ENCODE measurements around the gene HSPB6.
"Not testable (repeated sequence)": the region's sequence is repeated elsewhere in the genome, so short reads cannot be mapped to it uniquely, and the experiment has no call there.

Gene HSPB6

DNA sequence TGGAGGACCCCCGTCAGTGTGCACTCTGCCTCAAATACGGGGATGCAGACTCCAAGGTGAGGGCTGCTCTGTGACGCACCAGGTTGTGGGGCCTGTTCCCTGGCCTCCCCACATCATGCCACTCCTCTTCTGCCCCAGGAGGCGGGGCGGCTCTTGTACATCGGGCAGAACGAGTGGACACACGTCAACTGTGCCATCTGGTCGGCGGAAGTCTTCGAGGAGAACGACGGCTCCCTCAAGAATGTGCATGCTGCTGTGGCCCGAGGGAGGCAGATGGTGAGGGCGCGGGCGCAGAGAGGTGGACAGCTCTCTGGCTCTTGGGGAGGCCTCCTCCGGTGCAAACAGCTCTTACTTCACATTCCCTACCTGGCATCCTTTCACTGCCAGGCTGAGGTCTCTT is 27.8 kb downstream of the HSPB6 start:
- Histone ChIP-seq H3K36me3 (ENCODE audit: insufficient read depth, low read length) (peaks cover 22% of the 10 kb centered on the region), H3K9ac (ENCODE audit: low read depth, low read length) (no peak overlapping the region), H3K9me3 (ENCODE audit: control insufficient read depth, insufficient read depth, low read length) (no peaks in the 10 kb centered on the region), H3K4me1 (ENCODE audit: insufficient read depth, low read length) (no peaks in the 10 kb centered on the region)

DNA sequence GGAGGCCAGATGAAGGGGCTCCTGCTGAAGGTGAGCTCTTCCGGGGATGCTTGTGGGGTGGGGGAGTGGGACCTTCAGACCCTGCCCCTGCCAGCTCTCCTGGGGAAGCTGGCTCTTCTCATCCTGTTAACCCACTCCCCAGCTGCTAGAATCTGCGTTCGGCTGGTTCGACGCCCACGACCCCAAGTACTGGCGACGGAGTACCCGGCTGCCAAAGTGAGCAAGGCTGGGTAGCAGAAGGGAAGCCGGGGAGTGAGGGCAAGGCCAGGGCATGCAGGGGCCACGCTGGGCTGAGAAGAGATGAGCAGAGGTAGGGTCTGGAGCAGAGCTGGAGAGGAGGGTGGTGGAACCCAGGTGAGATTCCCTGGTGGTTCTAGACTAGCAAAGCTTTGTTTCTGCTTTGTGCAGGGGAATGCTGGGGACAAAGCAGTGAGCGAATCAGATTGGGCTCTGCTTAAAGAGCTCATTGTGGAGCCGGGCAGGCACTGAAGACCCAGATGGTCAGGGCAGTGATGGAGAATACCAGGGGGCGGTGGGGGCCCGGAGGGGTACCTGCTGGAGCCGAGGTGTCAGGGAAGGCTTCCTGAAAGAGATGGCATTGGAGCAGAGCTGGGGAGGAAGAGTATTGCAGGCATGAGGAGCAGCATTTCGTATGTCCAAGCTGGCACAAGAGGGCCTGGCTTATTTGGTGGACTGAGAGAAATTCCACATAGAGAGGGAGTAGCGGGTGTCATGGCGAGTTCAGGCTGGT is 28.7 kb downstream of the HSPB6 start:
- Histone ChIP-seq H3K4me1 (ENCODE audit: insufficient read depth, low read length) (no peaks in the 10 kb centered on the region), H3K36me3 (ENCODE audit: insufficient read depth, low read length) (peaks cover 22% of the 10 kb centered on the region), H3K9me3 (ENCODE audit: control insufficient read depth, insufficient read depth, low read length) (no peaks in the 10 kb centered on the region), H3K9ac (ENCODE audit: low read depth, low read length) (no peak overlapping the region)

DNA sequence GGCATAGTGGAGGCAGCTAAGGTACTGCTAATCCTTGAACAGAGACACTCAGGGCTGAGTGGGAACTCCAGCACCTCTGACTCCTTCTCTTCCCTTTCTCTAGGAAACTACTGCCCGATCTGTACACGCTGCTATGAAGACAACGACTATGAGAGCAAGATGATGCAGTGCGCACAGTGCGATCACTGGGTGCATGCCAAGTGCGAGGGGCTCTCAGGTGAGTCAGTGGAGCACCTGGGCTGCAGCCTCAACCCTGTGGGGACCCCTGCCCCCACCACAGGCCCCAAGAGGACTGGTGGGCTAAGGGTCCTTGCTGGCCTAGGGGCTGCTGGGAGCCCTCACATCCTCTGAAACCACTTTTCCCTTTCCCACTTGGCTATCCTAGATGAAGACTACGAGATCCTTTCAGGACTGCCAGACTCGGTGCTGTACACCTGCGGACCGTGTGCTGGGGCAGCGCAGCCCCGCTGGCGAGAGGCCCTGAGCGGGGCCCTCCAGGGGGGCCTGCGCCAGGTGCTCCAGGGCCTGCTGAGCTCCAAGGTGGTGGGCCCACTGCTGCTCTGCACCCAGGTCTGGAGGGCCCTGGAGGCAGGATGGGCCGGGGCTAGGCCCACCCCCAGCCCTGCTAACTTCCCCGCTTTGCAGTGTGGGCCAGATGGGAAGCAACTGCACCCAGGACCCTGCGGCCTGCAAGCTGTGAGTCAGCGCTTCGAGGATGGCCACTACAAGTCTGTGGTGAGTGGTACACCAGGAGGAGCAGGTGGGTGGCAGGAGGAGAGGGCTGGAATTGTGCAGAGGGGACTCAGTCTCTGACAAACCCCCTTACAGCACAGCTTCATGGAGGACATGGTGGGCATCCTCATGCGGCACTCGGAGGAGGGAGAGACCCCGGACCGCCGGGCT is 29.5 kb downstream of the HSPB6 start:
- peaks cover 23% of the 10 kb centered on the region for H3K36me3 ChIP-seq (ENCODE audit: insufficient read depth, low read length)
- H3K9me3 ChIP-seq (ENCODE audit: control insufficient read depth, insufficient read depth, low read length) = no peaks in the 10 kb centered on the region
- no peak overlapping the region for H3K9ac ChIP-seq (ENCODE audit: low read depth, low read length)
- H3K4me1 ChIP-seq (ENCODE audit: insufficient read depth, low read length) = no peaks in the 10 kb centered on the region

DNA sequence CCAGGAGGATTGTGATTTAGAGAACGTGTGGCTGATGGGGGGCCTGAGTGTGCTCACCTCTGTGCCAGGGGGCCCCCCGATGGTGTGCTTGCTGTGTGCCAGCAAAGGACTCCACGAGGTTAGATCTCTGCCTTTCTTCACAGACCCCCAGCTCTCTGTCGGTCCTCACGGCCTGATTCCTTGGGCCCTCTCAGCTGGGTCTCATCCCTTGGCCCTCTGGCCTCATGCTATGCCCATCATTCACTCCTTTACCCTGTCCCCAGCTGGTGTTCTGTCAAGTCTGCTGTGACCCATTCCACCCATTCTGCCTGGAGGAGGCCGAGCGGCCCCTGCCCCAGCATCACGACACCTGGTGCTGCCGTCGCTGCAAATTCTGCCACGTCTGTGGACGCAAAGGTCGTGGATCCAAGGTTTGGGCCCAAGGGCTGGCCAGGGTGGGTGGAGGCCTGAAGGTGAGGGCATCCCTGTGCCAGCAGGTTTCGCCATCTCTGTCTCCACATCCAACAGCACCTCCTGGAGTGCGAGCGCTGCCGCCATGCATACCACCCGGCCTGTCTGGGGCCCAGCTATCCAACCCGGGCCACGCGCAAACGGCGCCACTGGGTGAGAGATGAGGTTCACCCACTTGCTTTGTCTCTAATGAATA is 31.5 kb downstream of the HSPB6 start:
- Histone ChIP-seq H3K4me1 (ENCODE audit: insufficient read depth, low read length) (no peaks in the 10 kb centered on the region), H3K9ac (ENCODE audit: low read depth, low read length) (no peak overlapping the region), H3K9me3 (ENCODE audit: control insufficient read depth, insufficient read depth, low read length) (no peaks in the 10 kb centered on the region), H3K36me3 (ENCODE audit: insufficient read depth, low read length) (peaks cover 16% of the 10 kb centered on the region)

DNA sequence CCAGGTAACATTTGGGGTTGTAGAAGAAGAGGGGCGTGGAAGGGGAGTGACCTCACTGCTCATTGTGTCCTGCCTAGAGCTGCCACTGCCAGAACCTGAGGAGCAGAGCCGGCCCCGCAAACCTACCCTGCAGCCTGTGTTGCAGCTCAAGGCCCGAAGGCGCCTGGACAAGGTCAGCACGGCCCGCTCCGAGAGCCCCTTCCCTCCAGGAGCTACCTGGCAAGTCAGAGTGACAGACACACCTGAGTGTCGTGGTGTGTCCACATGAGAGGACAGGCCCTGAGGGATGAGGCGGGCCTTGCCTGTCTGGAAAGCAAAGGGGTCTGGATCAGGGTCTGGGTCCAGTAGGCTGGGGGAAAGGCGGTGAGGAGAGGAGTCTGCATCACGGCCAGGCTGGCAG is 32.3 kb downstream of the HSPB6 start:
- peaks cover 16% of the 10 kb centered on the region for H3K36me3 ChIP-seq (ENCODE audit: insufficient read depth, low read length)
- no peaks in the 10 kb centered on the region for H3K4me1 ChIP-seq (ENCODE audit: insufficient read depth, low read length)
- no peaks in the 10 kb centered on the region for H3K9me3 ChIP-seq (ENCODE audit: control insufficient read depth, insufficient read depth, low read length)
- H3K9ac ChIP-seq (ENCODE audit: low read depth, low read length) = no peak overlapping the region

DNA sequence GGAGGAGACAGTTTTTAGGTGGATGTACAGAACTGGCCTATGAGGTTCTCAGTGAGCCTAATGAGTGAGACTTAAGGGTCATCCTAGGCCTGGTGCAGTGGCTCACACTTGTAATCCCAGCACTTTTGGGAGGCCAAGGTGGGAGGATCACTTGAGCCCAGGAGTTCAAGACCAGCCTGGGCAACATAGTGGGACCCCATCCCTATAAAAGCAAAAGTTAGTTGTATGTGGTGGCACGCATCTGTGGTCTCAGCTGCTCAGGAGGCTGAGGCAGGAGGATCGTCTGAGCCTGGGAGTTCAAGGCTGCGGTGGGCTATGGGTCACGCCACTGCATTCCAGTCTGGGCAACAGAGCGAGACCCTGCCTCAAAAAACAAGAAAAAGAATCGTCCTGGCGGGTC is 32.7 kb downstream of the HSPB6 start:
- peaks cover 16% of the 10 kb centered on the region for H3K36me3 ChIP-seq (ENCODE audit: insufficient read depth, low read length)
- H3K9ac ChIP-seq (ENCODE audit: low read depth, low read length); H3K9me3 ChIP-seq (ENCODE audit: control insufficient read depth, insufficient read depth, low read length); H3K4me1 ChIP-seq (ENCODE audit: insufficient read depth, low read length): not testable (repeated sequence)

DNA sequence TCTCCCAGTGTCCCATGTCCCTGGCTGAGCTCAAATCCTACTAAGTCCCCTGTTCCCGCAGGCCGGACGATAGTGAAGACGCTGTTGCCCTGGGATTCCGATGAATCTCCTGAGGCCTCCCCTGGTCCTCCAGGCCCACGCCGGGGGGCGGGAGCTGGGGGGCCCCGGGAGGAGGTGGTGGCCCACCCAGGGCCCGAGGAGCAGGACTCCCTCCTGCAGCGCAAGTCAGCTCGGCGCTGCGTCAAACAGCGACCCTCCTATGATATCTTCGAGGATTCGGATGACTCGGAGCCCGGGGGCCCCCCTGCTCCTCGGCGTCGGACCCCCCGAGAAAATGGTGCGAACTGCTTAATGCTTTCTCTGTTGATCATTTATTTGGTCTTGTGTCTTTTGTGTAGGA is 33.2 kb downstream of the HSPB6 start:
- Histone ChIP-seq H3K9me3 (ENCODE audit: control insufficient read depth, insufficient read depth, low read length) (no peaks in the 10 kb centered on the region), H3K36me3 (ENCODE audit: insufficient read depth, low read length) (peaks cover 16% of the 10 kb centered on the region), H3K4me1 (ENCODE audit: insufficient read depth, low read length) (no peaks in the 10 kb centered on the region; the same call in 1 of the 2 replicates), H3K9ac (ENCODE audit: low read depth, low read length) (no peak overlapping the region)

DNA sequence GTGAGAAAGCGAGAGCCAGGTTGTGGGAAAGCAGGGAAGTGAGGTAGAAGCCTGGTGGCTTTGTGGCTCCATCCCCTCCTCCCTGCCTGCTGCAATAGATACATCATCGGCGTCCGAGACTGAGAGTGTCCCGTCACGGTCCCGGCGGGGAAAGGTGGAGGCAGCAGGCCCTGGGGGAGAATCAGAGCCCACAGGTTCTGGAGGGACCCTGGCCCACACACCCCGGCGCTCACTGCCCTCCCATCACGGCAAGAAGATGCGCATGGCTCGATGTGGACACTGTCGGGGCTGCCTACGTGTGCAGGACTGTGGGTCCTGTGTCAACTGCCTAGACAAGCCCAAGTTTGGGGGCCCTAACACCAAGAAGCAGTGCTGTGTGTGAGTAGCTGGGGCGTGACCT is 33.9 kb downstream of the HSPB6 start:
- no peak overlapping the region for H3K9ac ChIP-seq (ENCODE audit: low read depth, low read length)
- no peaks in the 10 kb centered on the region for H3K9me3 ChIP-seq (ENCODE audit: control insufficient read depth, insufficient read depth, low read length)
- no peaks in the 10 kb centered on the region; the same call in 1 of the 2 replicates for H3K4me1 ChIP-seq (ENCODE audit: insufficient read depth, low read length)
- H3K36me3 ChIP-seq (ENCODE audit: insufficient read depth, low read length) = peaks cover 16% of the 10 kb centered on the region

DNA sequence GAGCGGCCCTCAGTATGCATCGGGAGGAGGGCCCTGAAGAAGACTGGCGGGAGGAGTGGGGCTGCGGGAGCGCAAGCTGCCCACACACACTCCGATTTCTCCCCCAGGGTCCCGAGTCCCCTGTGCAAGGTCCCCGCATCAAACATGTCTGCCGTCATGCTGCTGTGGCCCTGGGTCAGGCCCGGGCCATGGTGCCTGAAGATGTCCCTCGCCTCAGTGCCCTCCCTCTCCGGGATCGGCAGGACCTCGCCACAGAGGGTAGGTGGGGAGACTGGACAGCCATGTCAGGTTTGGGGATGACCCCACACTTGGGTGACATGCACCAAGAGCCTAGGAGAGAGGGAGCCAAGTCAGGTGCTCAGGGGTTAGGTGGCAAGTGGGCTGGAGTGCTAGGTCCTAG is 34.4 kb downstream of the HSPB6 start:
- H3K9me3 ChIP-seq (ENCODE audit: control insufficient read depth, insufficient read depth, low read length) = no peaks in the 10 kb centered on the region
- H3K9ac ChIP-seq (ENCODE audit: low read depth, low read length) = no peak overlapping the region
- H3K36me3 ChIP-seq (ENCODE audit: insufficient read depth, low read length) = peaks cover 16% of the 10 kb centered on the region
- H3K4me1 ChIP-seq (ENCODE audit: insufficient read depth, low read length) = no peaks in the 10 kb centered on the region; the same call in 1 of the 2 replicates

DNA sequence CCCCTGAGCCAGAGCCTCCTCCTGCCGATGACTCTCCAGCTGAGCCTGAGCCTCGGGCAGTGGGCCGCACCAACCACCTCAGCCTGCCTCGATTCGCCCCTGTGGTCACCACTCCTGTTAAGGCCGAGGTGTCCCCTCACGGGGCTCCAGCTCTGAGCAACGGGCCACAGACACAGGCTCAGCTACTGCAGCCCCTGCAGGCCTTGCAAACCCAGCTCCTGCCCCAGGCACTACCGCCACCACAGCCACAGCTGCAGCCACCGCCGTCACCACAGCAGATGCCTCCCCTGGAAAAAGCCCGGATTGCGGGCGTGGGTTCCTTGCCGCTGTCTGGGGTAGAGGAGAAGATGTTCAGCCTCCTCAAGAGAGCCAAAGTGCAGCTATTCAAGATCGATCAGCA is 35.5 kb downstream of the HSPB6 start:
- Histone ChIP-seq H3K9ac (ENCODE audit: low read depth, low read length) (no peak overlapping the region), H3K9me3 (ENCODE audit: control insufficient read depth, insufficient read depth, low read length) (no peaks in the 10 kb centered on the region), H3K36me3 (ENCODE audit: insufficient read depth, low read length) (peaks cover 15% of the 10 kb centered on the region), H3K4me1 (ENCODE audit: insufficient read depth, low read length) (no peaks in the 10 kb centered on the region; the same call in 1 of the 2 replicates)

DNA sequence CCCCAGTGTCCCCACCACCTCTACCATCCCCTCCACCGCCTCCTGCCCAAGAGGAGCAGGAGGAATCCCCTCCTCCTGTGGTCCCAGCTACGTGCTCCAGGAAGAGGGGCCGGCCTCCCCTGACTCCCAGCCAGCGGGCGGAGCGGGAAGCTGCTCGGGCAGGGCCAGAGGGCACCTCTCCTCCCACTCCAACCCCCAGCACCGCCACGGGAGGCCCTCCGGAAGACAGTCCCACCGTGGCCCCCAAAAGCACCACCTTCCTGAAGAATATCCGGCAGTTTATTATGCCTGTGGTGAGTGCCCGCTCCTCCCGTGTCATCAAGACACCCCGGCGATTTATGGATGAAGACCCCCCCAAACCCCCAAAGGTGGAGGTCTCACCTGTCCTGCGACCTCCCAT is 36.2 kb downstream of the HSPB6 start:
- Histone ChIP-seq H3K4me1 (ENCODE audit: insufficient read depth, low read length) (no peaks in the 10 kb centered on the region; the same call in 1 of the 2 replicates), H3K9me3 (ENCODE audit: control insufficient read depth, insufficient read depth, low read length) (no peaks in the 10 kb centered on the region), H3K9ac (ENCODE audit: low read depth, low read length) (no peak overlapping the region), H3K36me3 (ENCODE audit: insufficient read depth, low read length) (peaks cover 14% of the 10 kb centered on the region; the same call in 1 of the 2 replicates)

DNA sequence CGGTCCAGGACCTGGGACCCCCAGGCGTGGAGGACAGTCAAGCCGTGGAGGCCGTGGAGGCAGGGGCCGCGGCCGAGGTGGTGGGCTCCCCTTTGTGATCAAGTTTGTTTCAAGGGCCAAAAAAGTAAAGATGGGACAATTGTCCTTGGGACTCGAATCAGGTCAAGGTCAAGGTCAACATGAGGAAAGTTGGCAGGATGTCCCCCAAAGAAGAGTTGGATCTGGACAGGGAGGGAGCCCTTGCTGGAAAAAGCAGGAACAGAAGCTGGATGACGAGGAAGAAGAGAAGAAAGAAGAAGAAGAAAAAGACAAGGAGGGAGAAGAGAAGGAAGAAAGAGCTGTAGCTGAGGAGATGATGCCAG is 36.7 kb downstream of the HSPB6 start:
- Histone ChIP-seq H3K9me3 (ENCODE audit: control insufficient read depth, insufficient read depth, low read length) (no peaks in the 10 kb centered on the region), H3K36me3 (ENCODE audit: insufficient read depth, low read length) (peaks cover 12% of the 10 kb centered on the region; the same call in 1 of the 2 replicates), H3K9ac (ENCODE audit: low read depth, low read length) (no peak overlapping the region)

DNA sequence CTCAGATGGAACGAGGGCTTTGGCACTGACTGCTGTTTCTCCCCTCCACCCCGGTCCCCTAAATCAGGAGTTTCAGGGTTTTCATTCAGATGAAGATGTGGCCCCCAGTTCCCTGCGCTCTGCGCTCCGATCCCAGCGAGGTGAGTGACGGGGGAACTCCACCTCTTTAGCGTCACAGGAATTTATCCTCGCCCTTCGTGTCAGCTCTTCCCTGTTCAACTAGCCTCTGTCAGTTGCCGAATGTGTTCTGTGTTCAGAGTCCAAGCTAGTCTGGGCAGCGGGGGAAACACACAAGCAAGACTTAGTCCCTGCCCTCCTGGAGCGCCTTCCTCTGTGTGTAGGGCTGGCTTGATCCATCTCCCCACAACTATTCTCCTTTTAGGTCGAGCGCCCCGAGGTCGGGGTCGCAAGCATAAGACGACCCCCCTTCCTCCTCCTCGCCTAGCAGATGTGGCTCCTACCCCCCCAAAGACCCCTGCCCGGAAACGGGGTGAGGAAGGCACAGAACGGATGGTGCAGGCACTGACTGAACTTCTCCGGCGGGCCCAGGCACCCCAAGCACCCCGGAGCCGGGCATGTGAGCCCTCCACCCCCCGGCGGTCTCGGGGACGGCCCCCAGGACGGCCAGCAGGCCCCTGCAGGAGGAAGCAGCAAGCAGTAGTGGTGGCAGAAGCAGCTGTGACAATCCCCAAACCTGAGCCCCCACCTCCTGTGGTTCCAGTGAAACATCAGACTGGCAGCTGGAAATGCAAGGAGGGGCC is 37.2 kb downstream of the HSPB6 start:
- Histone ChIP-seq H3K9me3 (ENCODE audit: control insufficient read depth, insufficient read depth, low read length) (no peaks in the 10 kb centered on the region), H3K4me1 (ENCODE audit: insufficient read depth, low read length) (peaks cover 2% of the 10 kb centered on the region; the same call in 1 of the 2 replicates), H3K36me3 (ENCODE audit: insufficient read depth, low read length) (peaks cover 6% of the 10 kb centered on the region; the same call in 1 of the 2 replicates), H3K9ac (ENCODE audit: low read depth, low read length) (peak overlapping the region; percentile 55; the same call in 1 of the 2 replicates)

More for the DNA sequence above, 36.7 kb downstream of the HSPB6 start:
- H3K4me1 ChIP-seq (ENCODE audit: insufficient read depth, low read length) = no peaks in the 10 kb centered on the region; the same call in 1 of the 2 replicates

Data from ES-I3 (cell line).